ENCODE data around the gene S100A3. TPM values are rescaled to one million over a fixed set of nuclear protein-coding genes. Genes with fewer than 3 reads are reported as not detected.

S100A3 gene
- total and polyA plus RNA-seq, 3 experiments from 2014 or later = not detected

GRCh38 chr1:153546796-153547559, 2.1 kb downstream of the S100A3 start:
- no peaks in the 10 kb centered on the region for H3K27me3 ChIP-seq (ENCODE audit: insufficient read depth, low read length, poor library complexity, severe bottlenecking)
- H3K27ac ChIP-seq (ENCODE audit: low read depth, low read length) = no peak overlapping the region
- peaks cover 11% of the 10 kb centered on the region for H3K36me3 ChIP-seq (ENCODE audit: insufficient read depth, low read length)
- ChIA-PET POLR2A (interaction anchor here (1.1 to 5.4 kb wide), 2 partner anchors 13 to 14 kb away, joined by 3 to 121 read pairs; partner anchors contain the start of gene S100A6), CTCF (interaction anchor here (2.2 to 5.4 kb wide), 3 partner anchors 11 to 19 kb away, joined by 10 to 68 read pairs (median 34); partner anchors contain the start of genes S100A2 and S100A6)
- Mint-ChIP-seq H3K27me3 (peaks cover 0 to 3% of the 10 kb centered on the region in 2 donors), H3K4me3 (peak overlapping the region in 6 of 7 donors; percentile 8 to 100 (median 47)), H3K27ac (peak overlapping the region in 7 of 8 donors; percentile 9 to 99 (median 97)), H3K4me1 (peaks cover 43 to 54% (median 48%) of the 10 kb centered on the region in 3 donors), H3K9me3 (no peaks in the 10 kb centered on the region), H3K36me3 (peaks cover 13 to 34% (median 16%) of the 10 kb centered on the region in 3 donors)
- DNase-seq = no peak
- H3K4me3 ChIP-seq (ENCODE audit: low read length) = no peak overlapping the region
- peaks cover 57% of the 10 kb centered on the region for H3K4me1 ChIP-seq (ENCODE audit: insufficient read depth, low read length)
- H3K9me3 ChIP-seq (ENCODE audit: low read length) = no peaks in the 10 kb centered on the region

- Histone ChIP-seq H3K36me3 (ENCODE audit: insufficient read depth, low read length) (peaks cover 11% of the 10 kb centered on the region), H3K27me3 (ENCODE audit: insufficient read depth, low read length, poor library complexity, severe bottlenecking) (no peaks in the 10 kb centered on the region), H3K4me1 (ENCODE audit: insufficient read depth, low read length) (peaks cover 63% of the 10 kb centered on the region), H3K4me3 (ENCODE audit: low read length) (no peak overlapping the region), H3K27ac (ENCODE audit: low read depth, low read length) (peak overlapping the region; percentile 79), H3K9me3 (ENCODE audit: low read length) (no peaks in the 10 kb centered on the region)
- Mint-ChIP-seq H3K4me3 (peak overlapping the region in 6 of 7 donors; percentile 8 to 100 (median 97)), H3K4me1 (peaks cover 49 to 60% (median 54%) of the 10 kb centered on the region in 3 donors), H3K9me3 (no peaks in the 10 kb centered on the region), H3K27ac (peak overlapping the region; percentile 78 to 99 (median 97)), H3K36me3 (peaks cover 13 to 37% (median 16%) of the 10 kb centered on the region in 3 donors), H3K27me3 (peaks cover 0 to 3% of the 10 kb centered on the region in 2 donors)
- ChIA-PET CTCF (interaction anchor here (1.2 to 5.4 kb wide), 5 partner anchors 11 to 25 kb away, joined by 3 to 68 read pairs (median 18); partner anchors contain the start of genes S100A2 and S100A6), POLR2A (interaction anchor here (1.1 to 5.4 kb wide), 3 partner anchors 12 to 229 kb away, joined by 3 to 121 read pairs (median 4); partner anchors contain the start of genes S100A6 and SLC27A3)
- DNase-seq = no peak
Measured at GRCh38 chr1:153546371-153546770, 2.7 kb downstream of the S100A3 start.

GRCh38 chr1:153545067-153546055, 3.7 kb downstream of the S100A3 start, which contains the start of gene S100A4:
TSS of gene S100A4 (minus strand) at chr1:153545806. CDS start at chr1:153544794, 1,012 bp downstream.
- peaks cover 59 to 70% (median 64%) of the 10 kb centered on the region in 3 donors for H3K4me1 Mint-ChIP-seq
- peak within 1 kb of the TSS; percentile 79 for H3K27ac ChIP-seq (ENCODE audit: low read depth, low read length)
- CTCF ChIA-PET = interaction anchor here (0.9 to 5.4 kb wide), 7 partner anchors 10 to 35 kb away, joined by 3 to 68 read pairs (median 10); partner anchors contain the start of genes S100A2 and S100A6

GRCh38 chr1:153544453-153545066, 4.5 kb downstream of the S100A3 start:
- peaks cover 0 to 3% of the 10 kb centered on the region in 2 donors for H3K27me3 Mint-ChIP-seq
- H3K27ac Mint-ChIP-seq = peak overlapping the region; percentile 91 to 99 (median 97)
- H3K27ac ChIP-seq (ENCODE audit: low read depth, low read length) = peak overlapping the region; percentile 79
- no peak for DNase-seq
- H3K9me3 ChIP-seq (ENCODE audit: low read length) = no peaks in the 10 kb centered on the region
- ChIA-PET CTCF (interaction anchor here (0.9 to 5.4 kb wide), 6 partner anchors 9 to 34 kb away, joined by 4 to 68 read pairs (median 14); partner anchors contain the start of genes S100A2 and S100A6), POLR2A (interaction anchor here (1.0 to 5.4 kb wide), 5 partner anchors 10 to 231 kb away, joined by 3 to 121 read pairs (median 5); partner anchors contain the start of genes CHTOP, S100A6 and SLC27A3)
- H3K4me1 ChIP-seq (ENCODE audit: insufficient read depth, low read length) = peaks cover 81% of the 10 kb centered on the region
- peaks cover 67 to 78% (median 72%) of the 10 kb centered on the region in 3 donors for H3K4me1 Mint-ChIP-seq
- peak overlapping the region; percentile 88 for H3K4me3 ChIP-seq (ENCODE audit: low read length)
- H3K27me3 ChIP-seq (ENCODE audit: insufficient read depth, low read length, poor library complexity, severe bottlenecking) = no peaks in the 10 kb centered on the region
- peak overlapping the region; percentile 93 to 100 (median 98) for H3K4me3 Mint-ChIP-seq
- H3K9me3 Mint-ChIP-seq = no peaks in the 10 kb centered on the region
- H3K36me3 Mint-ChIP-seq = peaks cover 13 to 37% (median 16%) of the 10 kb centered on the region in 3 donors
- peaks cover 11% of the 10 kb centered on the region for H3K36me3 ChIP-seq (ENCODE audit: insufficient read depth, low read length)

More at GRCh38 chr1:153545067-153546055, 3.7 kb downstream of the S100A3 start, which contains the start of gene S100A4:
- Histone ChIP-seq H3K9me3 (ENCODE audit: low read length) (no peaks in the 10 kb centered on the region), H3K4me3 (ENCODE audit: low read length) (peak within 1 kb of the TSS; percentile 88), H3K27me3 (ENCODE audit: insufficient read depth, low read length, poor library complexity, severe bottlenecking) (no peaks in the 10 kb centered on the region), H3K4me1 (ENCODE audit: insufficient read depth, low read length) (peaks cover 73% of the 10 kb centered on the region), H3K36me3 (ENCODE audit: insufficient read depth, low read length) (peaks cover 11% of the 10 kb centered on the region)
- Mint-ChIP-seq H3K27ac (peak within 1 kb of the TSS; percentile 91 to 99 (median 97)), H3K9me3 (no peaks in the 10 kb centered on the region), H3K36me3 (peaks cover 13 to 37% (median 16%) of the 10 kb centered on the region in 3 donors), H3K4me3 (peak within 1 kb of the TSS; percentile 93 to 100 (median 98)), H3K27me3 (peaks cover 0 to 3% of the 10 kb centered on the region in 2 donors)
- POLR2A ChIA-PET = interaction anchor here (1.0 to 5.4 kb wide), 6 partner anchors 11 to 230 kb away, joined by 3 to 121 read pairs (median 4); partner anchors contain the start of genes CHTOP, S100A6 and SLC27A3
- peak; percentile 56 to 90 (median 78) for DNase-seq

GRCh38 chr1:153543736-153544135, 5.3 kb downstream of the S100A3 start:
- peaks cover 82% of the 10 kb centered on the region for H3K4me1 ChIP-seq (ENCODE audit: insufficient read depth, low read length)
- no peaks in the 10 kb centered on the region for H3K9me3 ChIP-seq (ENCODE audit: low read length)
- peaks cover 0 to 3% of the 10 kb centered on the region in 2 donors for H3K27me3 Mint-ChIP-seq
- H3K27me3 ChIP-seq (ENCODE audit: insufficient read depth, low read length, poor library complexity, severe bottlenecking) = no peaks in the 10 kb centered on the region
- H3K27ac ChIP-seq (ENCODE audit: low read depth, low read length) = peak overlapping the region; percentile 79
- ChIA-PET CTCF (interaction anchor here (2.8 to 5.4 kb wide), 2 partner anchors 11 to 24 kb away, joined by 18 to 68 read pairs; no protein-coding TSS in a partner anchor), POLR2A (interaction anchor here (5.4 kb wide), 1 partner anchor 9 kb away, joined by 121 read pairs; the partner anchor contains the start of gene S100A6)
- DNase-seq = no peak
- peak overlapping the region; percentile 93 to 100 (median 98) for H3K4me3 Mint-ChIP-seq
- no peaks in the 10 kb centered on the region for H3K9me3 Mint-ChIP-seq
- H3K36me3 Mint-ChIP-seq = peaks cover 13 to 37% (median 16%) of the 10 kb centered on the region in 3 donors
- peaks cover 70 to 81% (median 75%) of the 10 kb centered on the region in 3 donors for H3K4me1 Mint-ChIP-seq
- peak overlapping the region; percentile 77 to 99 (median 97) for H3K27ac Mint-ChIP-seq
- H3K4me3 ChIP-seq (ENCODE audit: low read length) = peak overlapping the region; percentile 88
- peaks cover 11% of the 10 kb centered on the region for H3K36me3 ChIP-seq (ENCODE audit: insufficient read depth, low read length)

- peaks cover 13 to 37% (median 16%) of the 10 kb centered on the region in 3 donors for H3K36me3 Mint-ChIP-seq
- POLR2A ChIA-PET = interaction anchor here (0.6 to 5.4 kb wide), 2 partner anchors 9 to 437 kb away, joined by 4 to 121 read pairs; partner anchors contain the start of gene S100A6
Measured at GRCh38 chr1:153542956-153543711, 5.9 kb downstream of the S100A3 start.

More at GRCh38 chr1:153542956-153543711, 5.9 kb downstream of the S100A3 start:
- peak overlapping the region; percentile 88 for H3K4me3 ChIP-seq (ENCODE audit: low read length)
- CTCF ChIA-PET = interaction anchor here (5.4 kb wide), 1 partner anchor 11 kb away, joined by 68 read pairs; no protein-coding TSS in a partner anchor
- Mint-ChIP-seq H3K27me3 (peaks cover 0 to 3% of the 10 kb centered on the region in 2 donors), H3K4me1 (peaks cover 72 to 81% (median 75%) of the 10 kb centered on the region in 3 donors), H3K27ac (peak overlapping the region; percentile 77 to 98 (median 93)), H3K4me3 (peak overlapping the region; percentile 32 to 100 (median 95)), H3K9me3 (no peaks in the 10 kb centered on the region)
- no peak for DNase-seq
- H3K36me3 ChIP-seq (ENCODE audit: insufficient read depth, low read length) = peaks cover 11% of the 10 kb centered on the region
- no peak overlapping the region for H3K27ac ChIP-seq (ENCODE audit: low read depth, low read length)
- H3K27me3 ChIP-seq (ENCODE audit: insufficient read depth, low read length, poor library complexity, severe bottlenecking) = no peaks in the 10 kb centered on the region
- peaks cover 82% of the 10 kb centered on the region for H3K4me1 ChIP-seq (ENCODE audit: insufficient read depth, low read length)
- no peaks in the 10 kb centered on the region for H3K9me3 ChIP-seq (ENCODE audit: low read length)

All from CD8-positive, alpha-beta memory T cell (primary cell).